HL-60 (cell line): ENCODE data around the gene CD22.

Experiments used
- CTCF ChIP-seq: IDR thresholded peaks from one replicate; pipeline ENCODE4 v1.5.1; 2011; ENCODE audit warnings: low read length, control low read depth, inconsistent platforms; ENCODE audit not compliant: insufficient read depth
- GABPA ChIP-seq: IDR thresholded peaks from 2 replicates; pipeline ENCODE4 v1.6.1; 2012; ENCODE audit warnings: low read depth

GRCh38 chr19:35318679-35319448, 10.1 kb upstream of the CD22 start:
- TF ChIP-seq GABPA, result no peak
- no peak for TF ChIP-seq CTCF
